Brain microvascular endothelial cell (primary cell): ENCODE data around the gene SFTPB.
"Not testable (repeated sequence)": the region's sequence is repeated elsewhere in the genome, so short reads cannot be mapped to it uniquely, and the experiment has no call there.

ENCODE experiments used
- DNase-seq: peaks from one replicate; pipeline ENCODE4 v3.0.0-alpha.2; 2020
- H3K27ac ChIP-seq: fragments of 250-450 bp; sonication (Bioruptor Pico); 2 replicates; pipeline ENCODE4 v1.5.1; 2020; ENCODE audit warnings: mild to moderate bottlenecking, moderate library complexity
- H3K27me3 ChIP-seq: fragments of 250-450 bp; sonication (Bioruptor Pico); replicated peaks from 2 replicates; pipeline ENCODE4 v1.5.1; 2020; ENCODE audit warnings: mild to moderate bottlenecking
- H3K36me3 ChIP-seq: fragments of 250-450 bp; sonication (Bioruptor Pico); replicated peaks from 2 replicates; pipeline ENCODE4 v1.5.1; 2020; ENCODE audit warnings: mild to moderate bottlenecking
- H3K4me3 ChIP-seq: 2 replicates; pipeline ENCODE4 v1.5.1; 2011; ENCODE audit warnings: low read depth, mild to moderate bottlenecking, control low read depth, low read length, moderate library complexity
- in situ Hi-C: cut with HindIII; loops from 2 replicates; pipeline ENCODE4 v1.10.0; 2017; ENCODE audit warnings: low sequenced_read_pairs, low pct_ligation_motif_present
- TF ChIP-seq, protein P1 (sequence below): IDR thresholded peaks from 2 replicates; pipeline ENCODE4 v1.5.1; 2011; ENCODE audit warnings: low read depth, mild to moderate bottlenecking, moderate library complexity, low read length, control low read depth, inconsistent platforms; ENCODE audit errors: missing control alignments

SFTPB gene

DNA sequence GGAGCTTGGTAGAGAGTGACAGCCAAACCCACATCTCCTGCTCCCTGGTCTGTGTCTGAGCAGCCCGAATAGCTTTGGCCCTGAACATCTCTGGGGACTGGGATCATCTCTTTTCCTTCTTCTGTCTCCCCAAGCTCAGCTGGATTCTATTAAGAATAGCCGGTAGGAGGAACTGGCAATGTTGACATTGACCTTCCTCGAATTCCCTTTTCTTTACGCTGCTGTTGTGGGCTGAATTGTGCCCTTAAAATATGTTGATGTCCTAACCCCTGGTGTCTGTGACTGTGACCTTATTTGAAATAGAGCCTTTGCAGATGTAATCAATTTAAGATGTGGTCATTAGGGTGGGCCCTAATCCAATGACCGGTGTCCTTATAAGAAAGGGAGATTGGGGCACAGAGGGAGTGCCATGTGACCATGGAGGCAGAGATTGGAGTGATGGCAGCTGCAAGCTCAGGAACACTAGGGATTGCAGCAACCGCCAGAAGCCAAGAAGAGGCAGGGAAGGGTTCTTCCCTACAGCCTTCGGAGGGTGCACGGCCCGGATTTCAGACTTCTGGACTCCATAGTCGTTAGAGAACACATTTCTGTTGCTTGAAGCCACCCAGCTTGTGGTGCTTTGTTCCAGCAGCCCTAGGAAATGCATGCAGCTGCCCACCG, 5.8 kb upstream of the SFTPB start:
- TF ChIP-seq, protein P1, sequence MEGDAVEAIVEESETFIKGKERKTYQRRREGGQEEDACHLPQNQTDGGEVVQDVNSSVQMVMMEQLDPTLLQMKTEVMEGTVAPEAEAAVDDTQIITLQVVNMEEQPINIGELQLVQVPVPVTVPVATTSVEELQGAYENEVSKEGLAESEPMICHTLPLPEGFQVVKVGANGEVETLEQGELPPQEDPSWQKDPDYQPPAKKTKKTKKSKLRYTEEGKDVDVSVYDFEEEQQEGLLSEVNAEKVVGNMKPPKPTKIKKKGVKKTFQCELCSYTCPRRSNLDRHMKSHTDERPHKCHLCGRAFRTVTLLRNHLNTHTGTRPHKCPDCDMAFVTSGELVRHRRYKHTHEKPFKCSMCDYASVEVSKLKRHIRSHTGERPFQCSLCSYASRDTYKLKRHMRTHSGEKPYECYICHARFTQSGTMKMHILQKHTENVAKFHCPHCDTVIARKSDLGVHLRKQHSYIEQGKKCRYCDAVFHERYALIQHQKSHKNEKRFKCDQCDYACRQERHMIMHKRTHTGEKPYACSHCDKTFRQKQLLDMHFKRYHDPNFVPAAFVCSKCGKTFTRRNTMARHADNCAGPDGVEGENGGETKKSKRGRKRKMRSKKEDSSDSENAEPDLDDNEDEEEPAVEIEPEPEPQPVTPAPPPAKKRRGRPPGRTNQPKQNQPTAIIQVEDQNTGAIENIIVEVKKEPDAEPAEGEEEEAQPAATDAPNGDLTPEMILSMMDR, result no peak
- Histone ChIP-seq H3K27ac (no peak overlapping the region), H3K4me3 (no peak overlapping the region), H3K36me3 (no peaks in the 10 kb centered on the region), H3K27me3 (no peaks in the 10 kb centered on the region)
- DNase-seq, result no peak
- in situ Hi-C loops, result no loop called here

DNA sequence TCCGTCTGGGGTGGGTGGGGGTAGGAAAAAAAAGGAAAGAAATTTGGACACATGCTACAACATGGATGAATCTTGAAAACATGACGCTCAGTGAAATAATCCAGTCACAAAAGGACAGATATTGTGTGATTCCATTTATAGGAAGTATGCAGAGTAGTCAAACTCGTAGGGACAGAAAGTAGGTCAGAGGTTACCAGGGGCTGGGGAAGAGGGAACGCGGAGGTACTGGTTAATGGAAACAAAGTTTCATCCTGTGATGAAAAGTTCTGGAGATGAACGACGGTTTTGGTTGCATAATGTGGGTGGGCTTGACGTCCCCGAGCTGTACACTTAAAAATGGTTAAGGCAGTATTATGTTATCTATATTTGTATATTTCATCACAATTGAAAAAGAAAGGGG, 4.5 kb upstream of the SFTPB start:
- TF ChIP-seq, protein P1, result no peak
- H3K27me3 ChIP-seq, result no peaks in the 10 kb centered on the region
- H3K4me3 ChIP-seq, result no peak overlapping the region
- H3K36me3 ChIP-seq, result no peaks in the 10 kb centered on the region
- no peak overlapping the region for H3K27ac ChIP-seq
- in situ Hi-C loops, result no loop called here
- DNase-seq, result no peak

DNA sequence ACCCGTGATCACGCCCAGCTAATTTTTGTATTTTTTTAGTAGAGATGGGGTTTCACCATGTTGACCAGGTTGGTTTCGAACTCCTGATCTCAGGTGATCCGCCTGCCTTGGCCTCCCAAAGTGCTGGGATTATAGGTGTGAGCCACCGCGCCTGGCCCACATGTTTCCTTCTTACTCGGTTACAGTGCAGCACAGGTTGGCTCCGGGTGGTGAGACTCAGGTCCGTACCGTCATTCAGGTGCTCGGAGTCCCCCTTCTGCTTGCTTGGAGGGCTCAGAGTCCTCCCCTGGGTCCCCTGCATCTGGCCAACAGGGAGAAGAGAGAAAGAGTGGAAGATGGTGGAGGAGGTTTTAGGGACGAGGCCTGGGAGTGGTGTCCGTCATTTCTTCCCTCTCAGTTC, 2.4 kb upstream of the SFTPB start:
- H3K4me3 ChIP-seq, DNase-seq, H3K36me3 ChIP-seq, H3K27ac ChIP-seq, in situ Hi-C loops, H3K27me3 ChIP-seq: not testable (repeated sequence)

DNA sequence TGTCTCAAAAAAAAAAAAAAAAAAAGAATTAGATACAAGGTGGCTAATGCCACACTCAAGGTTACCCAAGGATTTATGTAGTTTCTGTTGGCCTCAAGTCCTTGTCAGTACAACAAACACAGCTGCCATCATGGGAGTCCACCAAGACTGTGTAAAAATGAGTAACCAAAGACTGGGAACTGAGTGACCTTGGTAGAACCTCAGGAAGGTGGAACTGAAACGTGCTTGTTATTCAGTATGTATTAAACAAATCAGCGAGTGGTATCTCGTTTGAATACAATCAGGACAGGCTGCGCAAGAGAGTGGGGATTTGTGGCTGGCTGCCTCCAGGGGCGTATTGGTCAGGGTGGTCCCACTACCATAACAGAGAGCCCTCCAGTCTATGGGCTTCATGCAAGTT, 1.6 kb upstream of the SFTPB start:
- DNase-seq, result no peak
- H3K27me3 ChIP-seq, result no peaks in the 10 kb centered on the region

DNA sequence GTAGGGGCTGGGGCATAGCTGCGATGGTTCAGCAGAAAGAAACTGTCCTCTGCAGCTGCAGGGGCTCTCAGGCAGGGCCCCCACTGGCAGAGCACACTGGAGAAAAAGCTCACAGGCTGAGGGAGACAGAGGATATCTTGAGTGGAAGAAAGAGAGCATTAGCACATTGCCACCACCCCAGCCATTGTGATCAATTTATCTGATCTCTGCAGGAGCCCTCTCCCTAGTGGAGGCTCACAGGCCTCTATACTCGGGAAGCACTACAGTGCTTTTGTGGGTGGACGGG, 801 bp upstream of the SFTPB start:
- TF ChIP-seq, protein P1, result no peak
- DNase-seq, result no peak
- no peak overlapping the region for H3K4me3 ChIP-seq
- in situ Hi-C loops, result no loop called here
- H3K27me3 ChIP-seq, result no peaks in the 10 kb centered on the region
- H3K36me3 ChIP-seq, result no peaks in the 10 kb centered on the region
- H3K27ac ChIP-seq, result no peak overlapping the region

More for the DNA sequence above, 1.6 kb upstream of the SFTPB start:
- Histone ChIP-seq H3K4me3 (no peak overlapping the region), H3K36me3 (no peaks in the 10 kb centered on the region), H3K27ac (no peak overlapping the region)
- TF ChIP-seq, protein P1, result no peak
- in situ Hi-C loops, result no loop called here

DNA sequence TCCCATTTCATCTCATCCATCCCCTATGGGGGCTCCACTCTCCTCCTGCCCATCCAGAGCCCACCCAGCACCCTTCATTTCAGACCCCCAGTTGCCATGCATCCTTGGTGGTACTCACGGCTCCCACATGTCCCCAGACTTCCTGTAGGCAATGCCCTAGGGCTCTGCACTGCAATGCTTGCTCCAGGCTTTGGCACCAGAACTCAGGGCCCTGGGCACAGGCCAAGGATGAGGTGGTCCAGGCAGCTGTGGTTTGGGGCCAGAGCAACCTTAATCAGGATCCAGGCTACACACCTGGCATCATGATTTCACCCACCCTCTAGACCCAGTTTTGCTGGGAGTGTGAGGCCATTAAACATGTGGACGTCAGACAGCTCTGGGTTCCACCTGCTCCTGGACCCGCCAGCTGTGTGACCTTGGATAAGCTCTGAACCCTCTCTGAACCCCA, 414 bp downstream of the SFTPB start:
- no peak for DNase-seq
- Histone ChIP-seq H3K27me3 (no peaks in the 10 kb centered on the region), H3K27ac (no peak overlapping the region), H3K4me3 (no peak overlapping the region), H3K36me3 (no peaks in the 10 kb centered on the region)
- TF ChIP-seq, protein P1, result no peak
- in situ Hi-C loops, result no loop called here
